ENCODE measurements around the gene GGT6. TPM values are rescaled to one million over a fixed set of nuclear protein-coding genes. Genes with fewer than 3 reads are reported as not detected.
A peak's percentile ranks its signal among the peaks of the same experiment; 100 is the strongest.
"Not testable (repeated sequence)": the region's sequence is repeated elsewhere in the genome, so short reads cannot be mapped to it uniquely, and the experiment has no call there.

Gene GGT6
- total and polyA plus RNA-seq, 4 donors: 2.8 to 12.3 (median 7.4) TPM

DNA sequence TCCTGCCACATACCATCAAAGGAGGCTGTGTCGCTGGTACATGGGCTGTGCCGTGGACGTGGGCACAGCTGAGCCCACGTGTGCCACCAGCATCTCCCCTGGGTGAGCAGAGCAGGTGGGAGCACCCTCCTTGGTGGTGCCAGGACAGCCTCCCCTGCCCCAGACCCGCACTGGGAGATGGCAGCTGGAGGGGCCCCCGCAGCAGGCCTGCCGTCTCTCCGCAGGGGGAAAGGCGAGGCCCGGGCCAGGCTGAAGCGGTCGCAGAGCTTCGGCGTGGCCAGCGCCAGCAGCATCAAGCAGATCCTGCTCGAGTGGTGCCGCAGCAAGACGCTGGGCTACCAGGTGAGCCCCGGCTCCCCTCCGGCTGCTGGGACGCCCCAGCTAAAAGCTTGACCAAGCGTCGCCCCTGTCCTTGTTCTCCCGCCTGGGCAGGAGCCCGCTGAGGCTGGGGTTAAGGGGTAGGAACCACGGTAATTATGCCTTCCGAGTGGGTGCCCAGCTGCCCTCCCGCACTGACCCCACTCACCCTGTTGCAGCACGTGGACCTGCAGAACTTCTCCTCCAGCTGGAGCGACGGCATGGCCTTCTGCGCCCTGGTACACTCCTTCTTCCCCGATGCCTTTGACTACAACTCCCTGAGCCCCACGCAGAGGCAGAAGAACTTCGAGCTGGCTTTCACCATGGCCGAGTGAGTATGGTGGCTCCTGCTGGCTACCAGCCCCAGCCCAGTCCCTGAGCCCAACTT lies 36.4 kb upstream of the GGT6 start:
- Histone ChIP-seq H3K9me3 (ENCODE audit: control insufficient read depth in 4 of 4, insufficient read depth in 3 of 4, low read length in 3 of 4) (no peaks in the 10 kb centered on the region), H3K4me3 (no peak overlapping the region), H3K9ac (ENCODE audit: insufficient read depth in 1 of 2, low read length in 2 of 2) (no peak overlapping the region), H3K27me3 (ENCODE audit: control insufficient read depth in 3 of 3, insufficient read depth in 3 of 3, low read length in 2 of 3) (no peaks in the 10 kb centered on the region), H3K36me3 (ENCODE audit: control insufficient read depth in 4 of 4, insufficient read depth in 4 of 4, low read length in 4 of 4) (peaks cover 0 to 6% (median 0%) of the 10 kb centered on the region in 4 donors), H3K4me1 (ENCODE audit: control insufficient read depth in 5 of 5, insufficient read depth in 5 of 5, low read length in 5 of 5) (peaks cover 4 to 65% (median 20%) of the 10 kb centered on the region in 5 donors), H3K27ac (ENCODE audit: low read depth in 1 of 2, low read length in 1 of 2) (no peak overlapping the region)
- TF ChIP-seq, protein P1, sequence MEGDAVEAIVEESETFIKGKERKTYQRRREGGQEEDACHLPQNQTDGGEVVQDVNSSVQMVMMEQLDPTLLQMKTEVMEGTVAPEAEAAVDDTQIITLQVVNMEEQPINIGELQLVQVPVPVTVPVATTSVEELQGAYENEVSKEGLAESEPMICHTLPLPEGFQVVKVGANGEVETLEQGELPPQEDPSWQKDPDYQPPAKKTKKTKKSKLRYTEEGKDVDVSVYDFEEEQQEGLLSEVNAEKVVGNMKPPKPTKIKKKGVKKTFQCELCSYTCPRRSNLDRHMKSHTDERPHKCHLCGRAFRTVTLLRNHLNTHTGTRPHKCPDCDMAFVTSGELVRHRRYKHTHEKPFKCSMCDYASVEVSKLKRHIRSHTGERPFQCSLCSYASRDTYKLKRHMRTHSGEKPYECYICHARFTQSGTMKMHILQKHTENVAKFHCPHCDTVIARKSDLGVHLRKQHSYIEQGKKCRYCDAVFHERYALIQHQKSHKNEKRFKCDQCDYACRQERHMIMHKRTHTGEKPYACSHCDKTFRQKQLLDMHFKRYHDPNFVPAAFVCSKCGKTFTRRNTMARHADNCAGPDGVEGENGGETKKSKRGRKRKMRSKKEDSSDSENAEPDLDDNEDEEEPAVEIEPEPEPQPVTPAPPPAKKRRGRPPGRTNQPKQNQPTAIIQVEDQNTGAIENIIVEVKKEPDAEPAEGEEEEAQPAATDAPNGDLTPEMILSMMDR (IDR thresholded peaks at IDR 0.05; ENCODE audit: control extremely low read depth, extremely low read depth): no peak
- no peak for ATAC-seq (ENCODE audit: insufficient read depth, low FRiP score)
- WGBS, 2 donors: 96 to 97% methylated on average over 31 to 36 of the region's 36 CpGs
- no peak for DNase-seq

DNA sequence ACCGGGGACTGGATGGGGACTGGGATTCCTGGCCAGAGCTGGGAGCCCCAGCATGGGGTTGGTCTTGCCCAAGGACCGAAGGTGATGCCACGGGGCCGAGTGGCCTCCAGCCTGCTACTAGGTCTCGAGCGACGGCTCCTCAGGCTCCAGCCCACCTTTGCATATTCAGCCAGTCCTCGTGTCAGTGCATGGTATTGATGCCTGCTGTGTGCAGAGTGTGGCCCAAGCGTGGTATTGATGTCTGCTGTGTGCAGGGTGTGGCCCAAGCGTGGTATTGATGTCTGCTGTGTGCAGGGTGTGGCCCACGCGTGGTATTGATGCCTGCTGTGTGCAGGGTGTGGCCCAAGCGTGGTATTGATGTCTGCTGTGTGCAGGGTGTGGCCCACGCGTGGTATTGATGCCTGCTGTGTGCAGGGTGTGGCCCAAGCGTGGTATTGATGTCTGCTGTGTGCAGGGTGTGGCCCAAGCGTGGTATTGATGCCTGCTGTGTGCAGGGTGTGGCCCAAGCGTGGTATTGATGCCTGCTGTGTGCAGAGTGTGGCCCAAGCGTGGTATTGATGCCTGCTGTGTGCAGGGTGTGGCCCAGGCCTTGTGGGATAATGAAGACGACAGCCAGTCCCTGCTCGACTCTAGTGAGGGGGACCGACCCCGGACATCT lies 35.4 kb upstream of the GGT6 start:
- H3K27ac ChIP-seq (ENCODE audit: low read depth in 1 of 2, low read length in 1 of 2); H3K9ac ChIP-seq (ENCODE audit: insufficient read depth in 1 of 2, low read length in 2 of 2); H3K9me3 ChIP-seq (ENCODE audit: control insufficient read depth in 4 of 4, insufficient read depth in 3 of 4, low read length in 3 of 4); H3K4me3 ChIP-seq; H3K27me3 ChIP-seq (ENCODE audit: control insufficient read depth in 3 of 3, insufficient read depth in 3 of 3, low read length in 2 of 3); H3K36me3 ChIP-seq (ENCODE audit: control insufficient read depth in 4 of 4, insufficient read depth in 4 of 4, low read length in 4 of 4); ATAC-seq (ENCODE audit: insufficient read depth, low FRiP score); DNase-seq: not testable (repeated sequence)
- H3K4me1 ChIP-seq (ENCODE audit: control insufficient read depth in 5 of 5, insufficient read depth in 5 of 5, low read length in 5 of 5): peaks cover 4 to 72% (median 19%) of the 10 kb centered on the region in 5 donors
- WGBS, 2 donors: 94 to 95% methylated on average over 22 to 23 of the region's 23 CpGs

DNA sequence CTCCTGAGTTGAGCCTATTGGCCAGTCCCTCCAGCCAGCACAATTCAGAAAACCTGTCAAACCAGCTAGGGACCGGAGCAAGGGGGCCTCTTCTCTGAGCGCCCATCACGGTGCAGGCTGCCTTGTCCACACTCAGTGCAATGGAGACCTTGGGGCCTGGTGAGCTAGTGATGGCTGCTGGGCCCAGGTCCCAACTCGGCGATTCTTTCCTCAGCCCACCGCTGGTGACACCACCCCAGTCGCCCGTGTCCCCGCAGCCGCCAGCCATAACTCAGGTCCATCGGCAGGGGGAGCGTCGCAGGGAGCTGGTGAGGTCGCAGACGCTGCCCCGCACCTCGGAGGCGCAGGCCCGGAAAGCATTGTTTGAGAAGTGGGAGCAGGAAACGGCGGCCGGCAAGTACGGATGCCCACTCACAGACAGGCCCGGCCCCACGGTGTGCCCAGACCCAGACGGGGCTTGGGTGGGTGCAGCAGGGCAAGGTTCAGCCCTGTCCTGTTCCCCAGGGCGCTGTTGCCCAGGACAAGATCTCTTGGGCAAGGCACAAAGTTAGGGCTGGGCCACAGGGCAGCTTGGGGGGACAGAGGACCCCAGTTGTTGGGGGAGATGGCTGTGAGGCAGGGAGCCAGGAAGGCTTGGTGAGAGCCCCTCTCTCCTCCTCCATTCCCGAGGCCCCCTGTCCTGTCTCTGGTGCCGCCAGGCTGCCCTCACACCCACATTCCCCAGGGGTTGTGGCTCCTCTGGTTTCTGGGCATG lies 34.7 kb upstream of the GGT6 start:
- TF ChIP-seq, protein P1 (IDR thresholded peaks at IDR 0.05; ENCODE audit: control extremely low read depth, extremely low read depth): no peak
- Histone ChIP-seq H3K9ac (ENCODE audit: insufficient read depth in 1 of 2, low read length in 2 of 2) (no peak overlapping the region), H3K4me1 (ENCODE audit: control insufficient read depth in 5 of 5, insufficient read depth in 5 of 5, low read length in 5 of 5) (peaks cover 4 to 65% (median 13%) of the 10 kb centered on the region in 5 donors), H3K9me3 (ENCODE audit: control insufficient read depth in 4 of 4, insufficient read depth in 3 of 4, low read length in 3 of 4) (no peaks in the 10 kb centered on the region), H3K27me3 (ENCODE audit: control insufficient read depth in 3 of 3, insufficient read depth in 3 of 3, low read length in 2 of 3) (no peaks in the 10 kb centered on the region), H3K36me3 (ENCODE audit: control insufficient read depth in 4 of 4, insufficient read depth in 4 of 4, low read length in 4 of 4) (peaks cover 0 to 6% (median 0%) of the 10 kb centered on the region in 4 donors), H3K4me3 (no peak overlapping the region), H3K27ac (ENCODE audit: low read depth in 1 of 2, low read length in 1 of 2) (peak overlapping the region in 1 of 2 donors; percentile 4)
- no peak for ATAC-seq (ENCODE audit: insufficient read depth, low FRiP score)
- WGBS, 2 donors: 21 to 37% methylated on average over 29 of the region's 29 CpGs
- DNase-seq: peak; percentile 62 to 76 (median 65)

DNA sequence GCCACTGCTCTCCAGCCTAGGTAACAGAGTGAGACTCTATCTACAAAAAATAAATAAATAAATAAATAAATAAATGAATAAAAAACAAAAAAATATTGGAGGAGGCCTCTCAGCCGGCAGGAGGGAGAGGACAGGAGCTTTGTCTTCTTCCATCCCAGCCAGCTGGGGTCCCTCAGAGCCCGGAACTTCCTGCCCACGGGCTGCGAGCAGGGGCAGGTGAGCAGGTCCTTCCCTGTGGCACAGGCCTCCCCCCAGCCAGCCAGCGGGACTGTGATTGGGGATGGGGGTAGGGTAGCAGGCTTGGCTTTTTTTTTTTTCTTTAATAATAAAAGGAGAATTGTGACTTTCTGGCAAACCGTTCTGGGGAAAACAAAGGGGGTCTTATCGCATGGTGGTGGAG lies 34.0 kb upstream of the GGT6 start:
- Histone ChIP-seq H3K9ac (ENCODE audit: insufficient read depth in 1 of 2, low read length in 2 of 2) (no peak overlapping the region), H3K27ac (ENCODE audit: low read depth in 1 of 2, low read length in 1 of 2) (no peak overlapping the region)

More for the DNA sequence above, 34.0 kb upstream of the GGT6 start:
- 88 to 90% methylated on average over 7 of the region's 7 CpGs for WGBS, 2 donors
- DNase-seq: peak in 1 of 3 donors; percentile 38
- Histone ChIP-seq H3K36me3 (ENCODE audit: control insufficient read depth in 4 of 4, insufficient read depth in 4 of 4, low read length in 4 of 4) (peaks cover 0 to 6% (median 0%) of the 10 kb centered on the region in 4 donors), H3K9me3 (ENCODE audit: control insufficient read depth in 4 of 4, insufficient read depth in 3 of 4, low read length in 3 of 4) (no peaks in the 10 kb centered on the region), H3K4me3 (no peak overlapping the region), H3K4me1 (ENCODE audit: control insufficient read depth in 5 of 5, insufficient read depth in 5 of 5, low read length in 5 of 5) (peaks cover 3 to 59% (median 11%) of the 10 kb centered on the region in 5 donors), H3K27me3 (ENCODE audit: control insufficient read depth in 3 of 3, insufficient read depth in 3 of 3, low read length in 2 of 3) (no peaks in the 10 kb centered on the region)
- TF ChIP-seq, protein P1 (IDR thresholded peaks at IDR 0.05; ENCODE audit: control extremely low read depth, extremely low read depth): no peak
- ATAC-seq (ENCODE audit: insufficient read depth, low FRiP score): no peak
